OCI-LY3 (cell line): ENCODE results near the gene LHPP.

ENCODE experiments used
- CTCF ChIP-seq: fragments of 200-600, 300-600 bp; sonication (generic); IDR thresholded peaks from 2 replicates; pipeline ENCODE4 v1.5.1; 2014; ENCODE audit warnings: antibody characterized with exemption, low read length, low read depth
- EZH2phosphoT487 ChIP-seq: fragments of 200-600 bp; shearing (Covaris generic); IDR thresholded peaks from 2 replicates; pipeline ENCODE4 v1.6.1; 2018; ENCODE audit warnings: antibody characterized with exemption, mixed run types, low read depth

- no peak for TF ChIP-seq CTCF
- TF ChIP-seq EZH2phosphoT487, result no peak
These were observed 37.8 kb upstream of the LHPP start for GRCh38 chr10:124423813-124424212.
